ENCODE data around the gene SLC8B1. TPM values are rescaled to one million over a fixed set of nuclear protein-coding genes. Genes with fewer than 3 reads are reported as not detected.

Gene SLC8B1
- total RNA-seq, 4 donors from 2014 or later = 22.7 to 59.3 (median 41.3) TPM

DNA sequence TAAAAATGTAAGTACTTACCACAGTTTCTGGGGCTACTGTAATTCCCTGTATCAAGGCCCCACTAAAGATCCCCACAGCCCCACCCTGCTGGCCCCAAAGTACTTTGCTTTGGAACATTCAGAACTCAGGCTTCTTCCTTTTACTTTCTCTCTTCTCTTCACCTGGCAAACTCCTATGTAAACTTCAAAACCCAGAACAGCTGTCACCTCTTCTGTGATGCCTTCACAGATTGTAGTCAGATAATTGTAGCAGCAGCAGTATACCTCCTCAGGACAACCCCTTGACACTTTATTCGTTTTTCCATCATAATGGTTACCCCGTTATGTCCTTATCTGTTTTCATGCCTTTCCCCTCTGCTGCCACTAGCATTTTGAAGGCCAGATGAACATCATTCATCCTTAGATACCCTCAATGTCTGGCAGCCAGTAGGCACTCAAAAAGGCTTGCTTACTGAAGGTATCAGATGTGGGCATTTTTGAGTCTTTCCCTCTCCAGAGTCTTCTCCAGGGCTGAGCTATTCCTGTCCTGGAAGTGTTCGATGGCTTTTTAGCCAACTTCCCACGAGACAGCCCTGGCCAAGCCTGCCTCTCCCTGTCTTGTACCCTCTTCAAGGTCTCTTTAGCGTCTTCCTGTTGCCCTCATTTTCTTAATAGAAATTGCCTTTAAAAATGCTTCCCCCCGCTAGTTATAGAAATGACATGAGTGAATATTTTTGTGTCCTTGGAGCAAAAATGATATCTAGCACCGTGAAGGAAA lies 30.9 kb upstream of the SLC8B1 start:
- TF ChIP-seq, protein P1, sequence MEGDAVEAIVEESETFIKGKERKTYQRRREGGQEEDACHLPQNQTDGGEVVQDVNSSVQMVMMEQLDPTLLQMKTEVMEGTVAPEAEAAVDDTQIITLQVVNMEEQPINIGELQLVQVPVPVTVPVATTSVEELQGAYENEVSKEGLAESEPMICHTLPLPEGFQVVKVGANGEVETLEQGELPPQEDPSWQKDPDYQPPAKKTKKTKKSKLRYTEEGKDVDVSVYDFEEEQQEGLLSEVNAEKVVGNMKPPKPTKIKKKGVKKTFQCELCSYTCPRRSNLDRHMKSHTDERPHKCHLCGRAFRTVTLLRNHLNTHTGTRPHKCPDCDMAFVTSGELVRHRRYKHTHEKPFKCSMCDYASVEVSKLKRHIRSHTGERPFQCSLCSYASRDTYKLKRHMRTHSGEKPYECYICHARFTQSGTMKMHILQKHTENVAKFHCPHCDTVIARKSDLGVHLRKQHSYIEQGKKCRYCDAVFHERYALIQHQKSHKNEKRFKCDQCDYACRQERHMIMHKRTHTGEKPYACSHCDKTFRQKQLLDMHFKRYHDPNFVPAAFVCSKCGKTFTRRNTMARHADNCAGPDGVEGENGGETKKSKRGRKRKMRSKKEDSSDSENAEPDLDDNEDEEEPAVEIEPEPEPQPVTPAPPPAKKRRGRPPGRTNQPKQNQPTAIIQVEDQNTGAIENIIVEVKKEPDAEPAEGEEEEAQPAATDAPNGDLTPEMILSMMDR (IDR thresholded peaks at IDR 0.05) = no peak
- no peak for DNase-seq (ENCODE audit: low spot score)
- ATAC-seq (ENCODE audit: low FRiP score) = no peak

DNA sequence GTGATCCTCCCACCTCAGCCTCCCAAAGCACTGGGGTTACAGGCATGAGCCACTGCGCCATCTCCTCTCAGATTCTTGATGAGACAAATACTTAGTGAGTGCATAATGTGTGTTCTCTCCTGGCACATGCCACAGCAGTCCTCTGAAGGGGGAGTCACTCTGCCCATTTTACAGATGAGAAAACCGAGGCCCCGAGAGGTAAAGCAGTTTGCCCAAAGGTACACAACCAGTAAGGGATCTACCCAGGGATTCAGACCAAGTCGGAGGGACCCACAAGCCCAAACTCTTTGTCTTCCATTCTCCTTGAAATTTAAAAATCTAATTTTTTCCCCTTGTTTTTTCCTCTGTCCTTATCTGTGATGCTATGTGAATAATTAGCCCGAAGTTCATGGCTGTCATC lies 29.8 kb upstream of the SLC8B1 start:
- ATAC-seq (ENCODE audit: low FRiP score) (no peak), DNase-seq (ENCODE audit: low spot score) (no peak)
- TF ChIP-seq, protein P1 (IDR thresholded peaks at IDR 0.05) = no peak

DNA sequence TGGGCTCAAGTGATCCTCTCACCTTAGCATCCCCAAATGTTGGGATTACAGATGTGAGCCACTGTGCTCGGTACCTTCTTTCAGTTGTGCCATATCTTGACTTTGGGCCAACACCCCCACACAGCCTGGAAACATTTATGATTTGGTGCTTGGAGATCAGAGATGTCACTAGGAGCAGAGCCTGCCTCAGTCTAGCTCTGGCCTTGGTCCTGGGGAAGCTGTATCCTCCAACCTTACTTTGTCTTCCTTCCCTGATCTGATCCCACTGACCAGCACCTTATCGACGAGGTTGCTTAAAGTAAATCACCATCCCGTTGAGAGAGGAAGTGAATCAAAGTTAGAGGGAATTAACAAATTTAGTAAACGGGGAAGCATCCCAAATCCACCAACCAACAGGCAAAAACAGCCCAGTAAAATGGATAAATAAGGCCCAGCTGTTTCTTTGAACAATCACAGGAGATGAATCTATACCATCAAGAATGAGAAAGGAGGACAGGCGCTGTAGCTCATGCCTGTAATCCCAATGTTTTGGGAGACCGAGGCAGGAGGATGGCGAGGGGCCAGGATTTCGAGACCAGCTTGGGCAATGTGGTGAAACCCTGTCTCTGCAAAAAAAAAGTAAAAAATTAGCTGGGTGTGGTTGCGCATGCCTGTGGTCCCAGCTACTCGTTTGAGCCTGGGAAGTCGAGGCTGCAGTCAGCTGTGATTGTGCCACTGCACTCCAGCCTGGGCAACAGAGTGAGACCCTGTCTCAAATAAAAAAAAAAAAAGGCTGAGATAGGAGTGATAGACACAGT lies 26.9 kb upstream of the SLC8B1 start:
- ATAC-seq (ENCODE audit: low FRiP score) (no peak), DNase-seq (ENCODE audit: low spot score) (no peak)
- TF ChIP-seq, protein P1 (IDR thresholded peaks at IDR 0.05) = no peak

DNA sequence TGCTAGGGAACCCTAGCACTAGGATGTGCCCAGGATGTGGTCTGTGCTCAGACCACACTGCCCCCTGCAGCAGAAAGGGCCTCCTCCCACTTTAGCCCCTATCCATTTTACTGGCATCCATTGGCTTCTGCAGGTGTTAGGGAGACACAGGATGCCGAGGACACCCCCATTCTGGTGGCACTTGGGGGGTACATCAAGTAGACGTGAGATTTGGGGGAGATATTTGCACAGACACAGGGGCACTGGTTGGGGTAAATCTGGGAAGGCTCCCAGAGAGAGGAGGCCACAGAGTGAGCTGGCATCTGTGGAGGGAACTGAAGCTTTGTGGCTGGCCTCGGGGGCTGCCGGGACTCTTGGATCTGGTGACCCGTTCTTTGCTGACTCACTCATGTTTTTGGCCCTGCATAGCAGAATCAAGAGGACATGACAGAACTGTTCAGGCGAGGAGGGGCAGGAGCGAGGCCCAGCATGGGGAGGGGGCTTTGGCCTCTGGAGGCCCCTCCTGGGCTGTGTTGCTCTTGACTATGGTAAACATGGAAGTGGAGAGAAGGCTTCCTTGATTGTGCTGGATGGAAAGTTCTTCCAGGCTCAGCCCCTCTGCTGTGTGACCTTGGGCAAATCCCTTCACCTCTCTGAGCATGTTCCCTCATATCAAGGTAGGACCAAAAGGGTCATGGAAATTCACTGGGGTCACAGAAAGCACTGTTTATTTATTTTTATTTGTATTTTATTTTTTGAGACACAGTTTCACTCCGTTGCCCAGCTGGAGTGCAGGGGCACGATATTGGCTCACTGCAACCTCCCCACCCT lies 25.2 kb upstream of the SLC8B1 start:
- TF ChIP-seq, protein P1 (IDR thresholded peaks at IDR 0.05) = no peak
- no peak for ATAC-seq (ENCODE audit: low FRiP score)
- no peak for DNase-seq (ENCODE audit: low spot score)

DNA sequence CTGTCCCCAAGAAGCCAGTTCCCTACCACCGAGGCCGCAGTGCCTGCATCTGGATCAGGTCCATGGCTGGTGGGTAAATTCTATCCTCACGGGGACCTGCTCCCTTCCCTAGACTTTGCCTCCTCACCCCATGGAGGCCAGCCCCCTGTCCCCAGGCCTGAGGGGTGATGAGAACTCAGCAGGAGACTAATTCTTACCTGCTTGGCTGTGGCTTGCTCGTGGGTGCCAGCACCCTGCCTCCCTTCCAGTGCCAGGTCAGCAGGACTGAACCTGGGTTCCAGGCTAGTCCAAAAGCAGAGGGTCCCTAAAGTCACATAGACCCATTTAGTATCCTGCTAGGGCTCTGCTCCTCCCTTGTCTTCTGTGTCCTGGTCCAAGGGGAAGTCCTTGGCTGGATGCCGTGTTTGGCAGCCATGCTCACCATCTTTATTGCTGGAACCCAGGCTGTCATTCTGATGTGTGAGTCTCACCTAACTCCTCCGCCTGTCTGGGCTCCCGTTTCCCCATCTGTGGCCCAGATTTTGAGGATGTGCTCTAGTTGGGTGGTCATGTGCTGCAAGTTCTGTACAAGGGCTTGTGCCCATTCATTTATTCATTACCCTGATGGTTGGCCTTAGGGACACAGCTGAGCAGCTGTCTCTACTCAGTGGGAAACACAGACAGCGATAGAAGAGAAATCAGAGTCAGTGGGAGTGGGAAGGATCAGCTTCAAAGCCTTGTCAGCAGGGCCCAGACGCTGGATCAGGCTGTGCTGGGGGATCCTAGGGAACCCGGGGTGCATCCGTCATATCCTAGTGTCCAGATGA lies 24.4 kb upstream of the SLC8B1 start:
- TF ChIP-seq, protein P1 (IDR thresholded peaks at IDR 0.05) = no peak
- no peak for DNase-seq (ENCODE audit: low spot score)

More for the DNA sequence above, 24.4 kb upstream of the SLC8B1 start:
- peak; percentile 11 for ATAC-seq (ENCODE audit: low FRiP score)
